Common myeloid progenitor, CD34-positive (primary cell): ENCODE data around the gene RAD9A.

Experiments used
- CTCF ChIA-PET: fragments of 350-600 bp; sonication (Branson Sonifier 250); formaldehyde crosslinking; loops from one replicate; lab custom pipeline; 2021; ENCODE audit warnings: antibody characterized with exemption; lab: Charles Lee
- POLR2A ChIA-PET: fragments of 350-600 bp; sonication (Branson Sonifier 250); formaldehyde crosslinking; loops from one replicate; lab custom pipeline; 2021; ENCODE audit warnings: antibody characterized with exemption; lab: Charles Lee
- DNase-seq, 3 donors: peaks; one replicate each; pipeline versions ENCODE4 v3.0.0 to v3.0.0-alpha.2; 2013
- H3K27ac ChIP-seq, 2 experiments: 1 replicate in 1 of 2; 2 replicates in 1 of 2; pipeline ENCODE4 v1.7.0; 2013; ENCODE audit warnings: inconsistent platforms in 2 of 2, low read length in 2 of 2, mild to moderate bottlenecking in 2 of 2, low read depth in 1 of 2, moderate library complexity in 1 of 2; ENCODE audit not compliant: severe bottlenecking in 2 of 2, insufficient read depth in 1 of 2, poor library complexity in 1 of 2
- H3K27me3 ChIP-seq, 5 experiments: replicated peaks in 2 of 5; 1 replicate in 3 of 5; 2 replicates in 2 of 5; pipeline versions ENCODE4 v1.6.1 to v1.7.0; 2013; ENCODE audit warnings: low read length in 4 of 5, mild to moderate bottlenecking in 2 of 5, moderate library complexity in 2 of 5, inconsistent platforms in 1 of 5; ENCODE audit not compliant: insufficient read depth in 5 of 5, control insufficient read depth in 4 of 5
- H3K36me3 ChIP-seq, 4 experiments: 1 replicate in 2 of 4; 2 replicates in 2 of 4; pipeline versions ENCODE4 v1.6.1 to v1.7.0; 2013; ENCODE audit warnings: low read length in 3 of 4, control low read depth in 1 of 4, mild to moderate bottlenecking in 1 of 4; ENCODE audit not compliant: control insufficient read depth in 4 of 4, insufficient read depth in 4 of 4
- H3K4me1 ChIP-seq, 4 experiments: 1 replicate in 3 of 4; 2 replicates in 1 of 4; pipeline versions ENCODE4 v1.6.1 to v1.7.1; 2013; ENCODE audit warnings: low read length in 3 of 4, mild to moderate bottlenecking in 3 of 4, control low read depth in 1 of 4, inconsistent platforms in 1 of 4, moderate library complexity in 1 of 4; ENCODE audit not compliant: control insufficient read depth in 4 of 4, insufficient read depth in 4 of 4; ENCODE audit errors: control extremely low read depth in 1 of 4
- H3K4me3 ChIP-seq, 7 experiments: 1 replicate in 4 of 7; 2 replicates in 3 of 7; pipeline versions ENCODE4 v1.5.1 to v1.7.0; 2013; ENCODE audit warnings: mild to moderate bottlenecking in 7 of 7, low read length in 6 of 7, moderate library complexity in 6 of 7, inconsistent platforms in 2 of 7, low read depth in 2 of 7, control low read depth in 1 of 7; ENCODE audit not compliant: insufficient read depth in 4 of 7, control insufficient read depth in 1 of 7; ENCODE audit errors: extremely low read depth in 1 of 7
- H3K9me3 ChIP-seq, 5 experiments: 1 replicate in 4 of 5; 2 replicates in 1 of 5; pipeline versions ENCODE4 v1.6.1 to v1.7.1; 2013; ENCODE audit warnings: low read length in 4 of 5, mild to moderate bottlenecking in 2 of 5, inconsistent platforms in 1 of 5, low read depth in 1 of 5, moderate library complexity in 1 of 5; ENCODE audit not compliant: control insufficient read depth in 4 of 5, insufficient read depth in 2 of 5; ENCODE audit errors: control extremely low read depth in 1 of 5
- WGBS: methylation state at CpG from one replicate; pipeline ENCODE4 v1.1.5; 2013; ENCODE audit not compliant: insufficient coverage; 5-methylcytosine and 5-hydroxymethylcytosine counted together

Gene RAD9A

GRCh38 chr11:67387518-67387917, 4.3 kb upstream of the RAD9A start:
- H3K9me3 ChIP-seq, result no peaks in the 10 kb centered on the region
- 84% methylated on average over 3 of the region's 6 CpGs for WGBS
- H3K4me3 ChIP-seq, result no peak overlapping the region
- no peak for DNase-seq
- H3K27ac ChIP-seq, result no peak overlapping the region
- ChIA-PET CTCF (interaction anchor here (0.8 to 25.8 kb wide), 14 partner anchors 9 to 134 kb away, joined by 3 to 892 read pairs (median 5); partner anchors contain the start of genes POLD4 and PTPRCAP), POLR2A (interaction anchor here (0.7 to 1.0 kb wide), 3 partner anchors 34 to 36 kb away, joined by 3 read pairs; no protein-coding TSS in a partner anchor)
- no peaks in the 10 kb centered on the region for H3K36me3 ChIP-seq
- peaks cover 3 to 30% (median 16%) of the 10 kb centered on the region in 4 experiments for H3K4me1 ChIP-seq
- H3K27me3 ChIP-seq, result no peaks in the 10 kb centered on the region

DNA sequence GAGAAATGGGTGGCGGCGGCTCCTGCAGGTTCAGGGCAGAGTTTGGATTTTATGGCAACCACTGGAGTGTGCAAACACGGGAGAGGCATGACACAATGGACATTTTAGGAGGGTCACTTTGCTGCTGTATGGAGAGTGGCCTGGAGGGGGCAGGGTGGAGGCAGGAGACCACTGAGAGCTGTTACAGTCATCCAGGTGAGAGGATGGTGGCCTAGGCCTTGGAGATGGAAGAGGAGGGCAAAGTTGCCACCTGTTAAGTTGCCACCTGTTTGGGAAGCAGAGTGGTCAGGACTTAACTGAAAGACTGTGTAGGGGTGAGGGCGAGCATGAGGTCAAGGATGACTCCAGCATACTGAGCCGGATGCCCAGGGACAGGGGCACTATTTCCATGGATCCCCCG, 2.3 kb upstream of the RAD9A start:
- ChIA-PET CTCF (interaction anchor here (0.8 to 25.8 kb wide), 7 partner anchors 9 to 44 kb away, joined by 3 to 892 read pairs (median 4); partner anchors contain the start of genes POLD4 and TBC1D10C), POLR2A (interaction anchor here (0.7 kb wide), 2 partner anchors 10 to 194 kb away, joined by 7 to 9 read pairs; no protein-coding TSS in a partner anchor)
- Histone ChIP-seq H3K4me3 (no peak overlapping the region), H3K9me3 (no peaks in the 10 kb centered on the region), H3K4me1 (peaks cover 3 to 33% (median 19%) of the 10 kb centered on the region in 4 experiments), H3K36me3 (peaks cover 2 to 13% (median 7%) of the 10 kb centered on the region in 4 experiments), H3K27me3 (no peaks in the 10 kb centered on the region), H3K27ac (no peak overlapping the region)
- peak in 2 of 3 donors; percentile 53 to 55 for DNase-seq
- WGBS, result 92% methylated on average over 5 of the region's 6 CpGs

DNA sequence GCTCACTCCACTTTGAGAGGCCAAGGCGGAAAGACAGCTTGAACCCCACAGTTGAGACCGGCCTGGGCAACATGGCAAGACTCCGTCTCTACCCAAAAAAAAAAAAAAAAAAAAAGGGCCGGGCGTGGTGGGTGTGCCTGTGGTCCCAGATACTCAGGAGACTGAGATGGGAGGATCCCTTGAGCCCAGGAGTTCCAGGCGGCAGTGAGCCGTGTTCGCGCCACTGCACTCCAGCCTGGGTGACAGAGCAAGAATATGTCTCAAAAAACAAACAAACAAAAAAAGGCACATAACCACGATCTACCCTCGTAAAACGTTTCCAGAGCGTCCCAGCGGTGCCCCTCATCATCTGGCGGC, 861 bp upstream of the RAD9A start:
- Histone ChIP-seq H3K4me1 (peaks cover 3 to 41% (median 19%) of the 10 kb centered on the region in 4 experiments), H3K27ac (peak overlapping the region; percentile 50 to 79), H3K36me3 (peaks cover 2 to 25% (median 11%) of the 10 kb centered on the region in 4 experiments), H3K9me3 (no peaks in the 10 kb centered on the region), H3K4me3 (peak overlapping the region; percentile 33 to 90 (median 74)), H3K27me3 (no peaks in the 10 kb centered on the region)
- ChIA-PET CTCF (interaction anchor here (0.6 to 25.8 kb wide), 8 partner anchors 8 to 188 kb away, joined by 3 to 892 read pairs (median 4); partner anchors contain the start of genes POLD4 and PPP1CA), POLR2A (interaction anchor here (1.2 to 2.3 kb wide), 2 partner anchors 14 to 37 kb away, joined by 4 to 8 read pairs; partner anchors contain the start of genes POLD4 and TBC1D10C)
- no peak for DNase-seq
- 0% methylated on average over 6 of the region's 15 CpGs for WGBS

GRCh38 chr11:67392183-67392715, 463 bp downstream of the RAD9A start:
- WGBS, result 20% methylated on average over 25 of the region's 31 CpGs
- ChIA-PET POLR2A (interaction anchor here (0.9 to 2.3 kb wide), 3 partner anchors 9 to 73 kb away, joined by 3 to 8 read pairs (median 8); partner anchors contain the start of genes PPP1CA and TBC1D10C), CTCF (interaction anchor here (0.6 to 25.8 kb wide), 7 partner anchors 10 to 98 kb away, joined by 3 to 892 read pairs (median 3); partner anchors contain the start of genes POLD4, PPP1CA and TBC1D10C)
- H3K4me3 ChIP-seq, result peak overlapping the region; percentile 43 to 90 (median 74)
- H3K4me1 ChIP-seq, result peaks cover 3 to 48% (median 29%) of the 10 kb centered on the region in 4 experiments
- no peak for DNase-seq
- H3K27ac ChIP-seq, result peak overlapping the region in 1 of 2 experiments; percentile 66
- H3K36me3 ChIP-seq, result peaks cover 2 to 35% (median 13%) of the 10 kb centered on the region in 4 experiments
- H3K9me3 ChIP-seq, result no peaks in the 10 kb centered on the region
- no peaks in the 10 kb centered on the region for H3K27me3 ChIP-seq

- Histone ChIP-seq H3K27ac (no peak overlapping the region), H3K9me3 (no peaks in the 10 kb centered on the region), H3K4me1 (peaks cover 3 to 59% (median 38%) of the 10 kb centered on the region in 4 experiments), H3K36me3 (peaks cover 2 to 47% (median 23%) of the 10 kb centered on the region in 4 experiments), H3K27me3 (no peaks in the 10 kb centered on the region), H3K4me3 (no peak overlapping the region)
- POLR2A ChIA-PET, result interaction anchor here (1.0 kb wide), 1 partner anchor 8 kb away, joined by 4 read pairs; the partner anchor contains the start of gene PPP1CA
- CTCF ChIA-PET, result interaction anchor here (25.8 kb wide), 1 partner anchor 35 kb away, joined by 892 read pairs; the partner anchor contains the start of gene POLD4
- WGBS, result 96% methylated on average over 18 of the region's 18 CpGs
- no peak for DNase-seq
Observed at GRCh38 chr11:67393437-67393836, 1.7 kb downstream of the RAD9A start.

GRCh38 chr11:67393990-67394389, 2.2 kb downstream of the RAD9A start:
- Histone ChIP-seq H3K27me3 (no peaks in the 10 kb centered on the region), H3K27ac (no peak overlapping the region), H3K4me3 (no peak overlapping the region), H3K36me3 (peaks cover 3 to 52% (median 29%) of the 10 kb centered on the region in 4 experiments), H3K4me1 (peaks cover 3 to 64% (median 39%) of the 10 kb centered on the region in 4 experiments), H3K9me3 (no peaks in the 10 kb centered on the region)
- WGBS, result 98% methylated on average over 5 of the region's 5 CpGs
- CTCF ChIA-PET, result interaction anchor here (1.3 to 25.8 kb wide), 2 partner anchors 11 to 36 kb away, joined by 5 to 892 read pairs; partner anchors contain the start of gene POLD4
- POLR2A ChIA-PET, result interaction anchor here (0.6 kb wide), 1 partner anchor 11 kb away, joined by 5 read pairs; no protein-coding TSS in a partner anchor
- DNase-seq, result no peak
